Activated CD4-positive, CD25-positive, alpha-beta regulatory T cell treated with anti-CD3 and anti-CD28 coated beads, Interleukin-2, amount 50 U/mL, for 24 hours (primary cell): Measurements from ENCODE around the gene HOOK2.

Experiments
- ATAC-seq, 2 donors: fragments of 150-1000 bp; cut with Tn5 transposase; one replicate each; pipeline ENCODE4 v1.10.0; 2021; ENCODE audit warnings: mild to moderate bottlenecking in 1 of 2, moderate library complexity in 1 of 2

Gene HOOK2

DNA sequence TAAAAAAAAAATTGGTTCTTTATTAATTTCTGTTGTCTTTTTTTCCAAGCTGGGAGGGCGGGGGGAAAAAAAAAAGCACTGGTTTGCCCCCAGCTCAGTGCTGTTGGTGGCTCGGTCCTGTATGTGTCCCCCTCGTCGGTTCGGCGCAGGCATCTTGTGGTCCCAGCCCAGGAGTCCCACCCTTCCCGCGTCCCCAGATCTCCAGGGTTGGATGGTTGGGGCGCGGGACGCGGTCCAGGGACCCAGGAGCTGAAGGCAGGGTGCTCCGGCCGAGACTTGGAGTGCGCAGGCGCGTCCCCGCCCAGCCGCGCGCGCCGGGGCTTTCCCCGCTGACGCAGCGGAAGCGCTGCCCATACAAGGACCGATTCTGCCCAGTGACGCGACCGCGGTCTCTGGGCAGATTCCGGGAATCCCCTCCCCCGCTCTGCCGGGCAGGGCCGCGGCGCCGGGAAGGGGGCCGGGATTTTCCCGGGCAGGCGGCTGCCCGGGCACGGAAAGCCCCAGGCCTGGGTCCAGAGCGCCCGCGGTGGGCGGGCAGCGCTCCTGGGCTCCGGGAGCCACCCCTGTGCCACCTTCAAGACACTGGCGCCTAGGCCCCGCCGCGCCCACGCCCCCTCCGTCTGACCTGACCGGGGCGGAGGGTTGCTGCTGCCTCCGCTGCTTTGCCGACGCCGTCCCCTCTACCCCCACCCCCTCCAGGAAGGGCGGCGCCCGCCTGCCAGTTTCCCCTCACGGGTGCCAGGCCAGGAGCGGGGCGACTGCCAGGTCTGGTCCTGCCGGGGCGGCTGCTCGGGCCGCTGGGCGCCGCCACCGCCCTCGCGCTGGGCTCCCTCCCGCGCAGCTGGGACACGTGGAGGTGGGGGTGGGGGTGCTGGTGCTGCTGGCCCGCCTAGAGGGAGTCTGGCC lies 18.2 kb upstream of the HOOK2 start:
- ATAC-seq = peak; percentile 46 to 52

DNA sequence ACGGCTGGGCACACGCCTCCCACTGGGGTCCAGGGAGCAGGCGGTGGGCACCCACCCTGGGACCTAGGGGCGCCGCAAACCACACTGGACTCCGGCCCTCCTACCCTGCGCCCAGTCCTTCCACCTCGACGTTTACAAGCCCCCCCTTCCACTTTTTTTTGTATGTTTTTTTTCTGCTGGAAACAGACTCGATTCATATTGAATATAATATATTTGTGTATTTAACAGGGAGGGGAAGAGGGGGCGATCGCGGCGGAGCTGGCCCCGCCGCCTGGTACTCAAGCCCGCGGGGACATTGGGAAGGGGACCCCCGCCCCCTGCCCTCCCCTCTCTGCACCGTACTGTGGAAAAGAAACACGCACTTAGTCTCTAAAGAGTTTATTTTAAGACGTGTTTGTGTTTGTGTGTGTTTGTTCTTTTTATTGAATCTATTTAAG lies 17.5 kb upstream of the HOOK2 start:
- ATAC-seq = no peak

DNA sequence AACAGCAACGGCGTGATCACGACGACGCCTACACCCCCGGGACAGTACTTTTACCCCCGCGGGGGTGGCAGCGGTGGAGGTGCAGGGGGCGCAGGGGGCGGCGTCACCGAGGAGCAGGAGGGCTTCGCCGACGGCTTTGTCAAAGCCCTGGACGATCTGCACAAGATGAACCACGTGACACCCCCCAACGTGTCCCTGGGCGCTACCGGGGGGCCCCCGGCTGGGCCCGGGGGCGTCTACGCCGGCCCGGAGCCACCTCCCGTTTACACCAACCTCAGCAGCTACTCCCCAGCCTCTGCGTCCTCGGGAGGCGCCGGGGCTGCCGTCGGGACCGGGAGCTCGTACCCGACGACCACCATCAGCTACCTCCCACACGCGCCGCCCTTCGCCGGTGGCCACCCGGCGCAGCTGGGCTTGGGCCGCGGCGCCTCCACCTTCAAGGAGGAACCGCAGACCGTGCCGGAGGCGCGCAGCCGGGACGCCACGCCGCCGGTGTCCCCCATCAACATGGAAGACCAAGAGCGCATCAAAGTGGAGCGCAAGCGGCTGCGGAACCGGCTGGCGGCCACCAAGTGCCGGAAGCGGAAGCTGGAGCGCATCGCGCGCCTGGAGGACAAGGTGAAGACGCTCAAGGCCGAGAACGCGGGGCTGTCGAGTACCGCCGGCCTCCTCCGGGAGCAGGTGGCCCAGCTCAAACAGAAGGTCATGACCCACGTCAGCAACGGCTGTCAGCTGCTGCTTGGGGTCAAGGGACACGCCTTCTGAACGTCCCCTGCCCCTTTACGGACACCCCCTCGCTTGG lies 16.9 kb upstream of the HOOK2 start:
- no peak for ATAC-seq

DNA sequence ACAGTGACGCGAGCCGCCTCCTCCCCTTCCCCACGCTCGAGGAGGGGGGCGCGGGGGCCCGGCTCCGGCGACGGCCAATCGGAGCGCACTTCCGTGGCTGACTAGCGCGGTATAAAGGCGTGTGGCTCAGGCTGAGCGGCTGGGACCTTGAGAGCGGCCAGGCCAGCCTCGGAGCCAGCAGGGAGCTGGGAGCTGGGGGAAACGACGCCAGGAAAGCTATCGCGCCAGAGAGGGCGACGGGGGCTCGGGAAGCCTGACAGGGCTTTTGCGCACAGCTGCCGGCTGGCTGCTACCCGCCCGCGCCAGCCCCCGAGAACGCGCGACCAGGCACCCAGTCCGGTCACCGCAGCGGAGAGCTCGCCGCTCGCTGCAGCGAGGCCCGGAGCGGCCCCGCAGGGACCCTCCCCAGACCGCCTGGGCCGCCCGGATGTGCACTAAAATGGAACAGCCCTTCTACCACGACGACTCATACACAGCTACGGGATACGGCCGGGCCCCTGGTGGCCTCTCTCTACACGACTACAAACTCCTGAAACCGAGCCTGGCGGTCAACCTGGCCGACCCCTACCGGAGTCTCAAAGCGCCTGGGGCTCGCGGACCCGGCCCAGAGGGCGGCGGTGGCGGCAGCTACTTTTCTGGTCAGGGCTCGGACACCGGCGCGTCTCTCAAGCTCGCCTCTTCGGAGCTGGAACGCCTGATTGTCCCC lies 16.1 kb upstream of the HOOK2 start, which contains the start of gene JUNB:
Gene JUNB, plus strand, starts transcription at position 142 of the 706 bp plus-strand sequence. Its CDS starts 286 bp downstream, at position 428.
- peak; percentile 46 to 47 for ATAC-seq

DNA sequence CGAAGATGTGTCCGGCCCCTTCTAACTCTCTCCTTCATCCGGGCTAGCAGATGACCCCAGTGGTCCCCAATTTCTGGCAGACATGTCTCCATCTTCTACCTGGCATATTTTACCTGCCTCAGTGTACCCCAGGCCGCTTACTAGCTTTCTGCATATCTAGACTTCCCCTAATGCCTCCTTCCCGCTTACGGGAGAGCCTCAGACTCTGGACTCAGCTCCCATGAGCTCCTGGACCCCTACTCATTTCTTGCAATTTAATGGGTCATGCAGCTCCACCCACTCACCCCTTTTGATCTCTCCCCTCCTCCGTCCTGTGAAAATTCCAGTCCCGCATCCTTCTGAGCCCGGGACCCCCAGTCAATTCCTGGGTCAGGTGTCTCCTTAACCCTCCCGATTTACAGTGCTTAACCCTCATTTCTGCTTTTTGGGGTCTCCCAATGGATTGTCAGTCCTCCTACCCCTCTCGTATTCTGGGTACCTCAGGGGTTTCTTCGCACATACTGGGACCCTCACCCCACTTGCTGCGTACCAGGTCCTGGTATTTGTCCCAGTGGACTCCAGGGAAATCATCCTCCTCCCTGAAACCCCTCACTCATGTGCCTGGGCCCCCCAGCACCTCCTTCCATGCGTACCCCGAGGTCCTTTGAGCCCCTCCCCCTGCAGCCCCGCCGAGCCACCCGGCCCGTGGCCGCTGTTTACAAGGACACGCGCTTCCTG lies 15.4 kb upstream of the HOOK2 start:
- ATAC-seq = no peak

DNA sequence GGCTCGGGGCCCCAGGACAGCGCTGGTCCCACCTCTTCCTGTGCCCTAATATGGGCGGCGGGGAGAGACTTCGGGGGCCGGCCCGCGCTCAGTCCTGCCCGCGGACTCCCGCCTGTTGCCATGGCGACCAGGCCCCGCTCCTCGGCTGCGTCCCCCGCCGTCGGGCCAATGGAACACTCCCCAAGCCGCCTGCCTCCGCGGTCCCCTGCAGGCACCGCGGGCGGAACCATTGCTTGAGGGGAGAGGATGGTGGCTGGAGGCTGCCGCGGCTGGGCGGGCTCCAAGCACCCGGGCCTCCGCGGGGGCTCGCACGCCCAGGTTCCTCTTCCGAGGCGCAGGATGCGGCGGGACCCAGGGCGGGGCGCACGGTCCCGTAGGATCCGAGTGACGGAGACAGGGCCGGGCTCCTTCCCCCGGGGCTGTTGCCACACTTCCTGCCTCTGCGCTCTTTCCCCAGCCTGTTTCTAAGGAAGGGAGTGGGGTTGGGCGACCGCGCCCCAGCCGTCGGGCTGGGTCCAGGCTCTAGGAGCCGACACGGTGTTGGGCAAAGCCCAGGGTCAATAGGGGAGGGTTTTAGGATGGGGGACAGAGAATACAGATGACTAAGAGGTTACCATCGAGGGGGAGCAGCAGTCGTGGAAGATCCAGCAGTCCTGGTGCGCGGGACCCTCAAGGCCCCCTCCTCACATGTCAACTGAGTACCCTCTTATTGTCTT lies 14.7 kb upstream of the HOOK2 start:
- ATAC-seq = peak; percentile 44 to 46

DNA sequence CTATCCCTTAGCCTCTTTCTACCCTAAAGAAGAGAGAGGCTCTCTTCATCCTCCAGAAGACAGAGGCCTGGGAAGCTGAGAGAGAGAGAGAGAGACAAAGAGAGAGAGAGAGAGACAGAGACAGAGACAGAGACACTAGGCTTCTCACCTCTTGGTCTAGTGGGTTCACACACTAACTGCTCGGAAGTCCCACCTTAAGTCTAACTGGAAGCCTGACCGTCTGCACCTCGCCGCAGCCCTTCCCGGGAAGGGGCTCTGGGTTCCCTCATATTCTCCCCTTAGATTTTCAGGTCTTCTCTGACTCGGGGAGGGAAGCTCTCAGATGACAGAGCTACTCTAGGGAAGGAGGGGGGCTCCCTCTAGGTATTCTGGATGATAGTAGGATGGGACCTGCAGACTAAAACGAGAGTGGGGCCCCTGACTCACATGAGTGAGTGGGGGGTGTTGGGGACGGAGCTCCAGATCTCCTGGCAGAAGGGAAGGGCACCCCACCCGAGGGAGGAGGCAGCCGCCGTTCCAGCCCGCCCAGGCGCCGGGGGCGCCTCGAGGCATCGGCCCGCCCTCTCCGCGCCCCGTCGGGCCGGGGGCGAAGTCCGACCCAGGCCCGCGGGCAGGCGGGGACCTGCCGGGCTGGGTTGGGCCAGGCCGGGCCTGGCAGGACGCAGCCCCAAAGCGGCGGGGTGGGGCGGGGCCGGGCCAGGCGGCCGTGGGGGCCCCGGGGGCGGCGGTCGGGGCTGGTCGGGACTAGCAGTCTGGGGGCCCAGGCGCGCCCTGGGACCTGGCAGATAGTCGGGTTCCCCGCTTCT lies 13.9 kb upstream of the HOOK2 start:
- ATAC-seq = no peak

DNA sequence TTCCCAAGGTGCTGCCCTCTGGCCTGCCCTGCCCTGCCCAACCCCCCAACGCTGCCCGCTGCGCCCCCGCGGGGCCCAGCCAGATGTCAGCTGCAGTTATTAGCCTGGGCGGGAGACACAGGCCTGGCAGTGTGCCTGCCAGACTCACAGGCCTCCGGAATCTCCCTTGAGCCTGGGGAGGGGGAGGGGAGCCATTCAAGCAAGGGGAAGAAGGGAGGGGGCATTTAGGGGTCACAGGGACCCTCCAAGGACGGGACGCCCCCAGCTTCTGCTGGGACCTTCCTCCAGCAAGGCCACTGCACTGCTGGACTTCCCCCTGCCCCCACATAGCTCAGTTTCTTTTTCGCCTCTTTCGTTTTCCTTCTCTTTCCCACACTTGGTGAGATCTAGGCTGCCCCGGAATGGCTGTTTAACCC lies 13.3 kb upstream of the HOOK2 start:
- ATAC-seq = no peak

DNA sequence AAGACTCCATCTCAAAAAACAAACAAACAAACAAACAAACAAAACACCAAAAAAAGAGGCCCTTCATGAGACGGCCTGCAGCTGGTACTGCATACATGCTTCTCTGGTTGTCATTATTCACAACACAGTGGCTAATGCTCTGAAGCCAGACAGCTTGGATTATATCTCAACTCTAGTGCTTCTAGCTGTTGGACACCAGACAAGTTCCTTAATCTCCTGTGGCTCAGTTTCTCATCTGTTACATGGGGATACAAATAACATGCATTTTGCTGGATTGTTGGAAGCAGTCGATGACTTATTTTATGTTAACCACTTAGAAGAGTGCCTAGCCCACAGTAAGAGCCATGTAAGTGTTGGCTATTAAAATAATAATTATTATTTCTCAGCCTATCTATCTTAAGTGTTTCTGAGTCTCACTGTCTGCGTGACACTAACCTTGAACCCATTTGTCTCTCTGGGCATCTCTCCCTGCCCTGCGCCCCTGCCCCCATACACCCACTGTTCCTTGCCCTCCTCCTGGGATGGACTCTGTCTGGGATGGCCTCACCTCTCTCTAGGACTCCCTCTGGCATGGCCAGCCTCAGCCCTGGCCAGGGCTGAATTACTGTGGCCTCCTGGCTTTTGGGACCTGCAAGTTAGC lies 12.8 kb upstream of the HOOK2 start:
- no peak for ATAC-seq

DNA sequence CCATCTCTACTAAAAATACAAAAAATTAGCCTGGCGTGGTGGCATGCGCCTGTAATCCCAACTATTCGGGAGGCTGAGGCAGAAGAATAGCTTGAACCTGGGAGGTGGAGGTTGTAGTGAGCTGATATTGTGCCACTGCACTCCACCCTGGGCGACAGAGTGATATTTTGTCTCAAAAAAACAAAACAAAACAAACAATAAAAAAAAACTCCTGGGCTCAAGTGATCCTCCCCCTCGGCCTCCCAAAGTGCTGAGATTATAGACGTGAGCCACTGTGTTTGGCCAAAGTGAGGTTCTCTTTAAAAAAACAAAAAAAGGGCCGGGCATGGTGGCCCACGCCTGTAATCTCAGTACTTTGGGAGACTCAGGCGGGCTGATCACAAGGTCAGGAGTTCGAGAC lies 12.1 kb upstream of the HOOK2 start:
- ATAC-seq = no peak

DNA sequence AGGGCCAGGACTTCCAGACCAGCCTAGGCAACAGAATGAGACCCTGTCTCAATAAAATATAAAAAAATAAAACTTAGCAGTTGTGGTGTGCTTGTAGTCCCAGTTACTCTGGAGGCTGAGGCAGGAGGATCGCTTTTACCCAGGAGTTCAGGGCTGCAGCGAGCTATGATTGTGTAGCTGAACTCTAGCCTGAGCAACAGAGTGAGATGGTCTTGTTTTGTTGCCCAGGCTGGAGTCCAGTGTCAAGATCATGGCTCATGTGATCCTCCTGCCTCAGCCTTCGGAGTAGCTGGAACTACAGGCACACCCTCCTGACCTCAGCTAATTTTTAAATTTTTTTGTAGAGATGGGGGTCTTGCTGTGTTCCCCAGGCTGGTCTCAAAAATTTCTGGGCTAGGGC lies 11.6 kb upstream of the HOOK2 start:
- ATAC-seq = no peak

DNA sequence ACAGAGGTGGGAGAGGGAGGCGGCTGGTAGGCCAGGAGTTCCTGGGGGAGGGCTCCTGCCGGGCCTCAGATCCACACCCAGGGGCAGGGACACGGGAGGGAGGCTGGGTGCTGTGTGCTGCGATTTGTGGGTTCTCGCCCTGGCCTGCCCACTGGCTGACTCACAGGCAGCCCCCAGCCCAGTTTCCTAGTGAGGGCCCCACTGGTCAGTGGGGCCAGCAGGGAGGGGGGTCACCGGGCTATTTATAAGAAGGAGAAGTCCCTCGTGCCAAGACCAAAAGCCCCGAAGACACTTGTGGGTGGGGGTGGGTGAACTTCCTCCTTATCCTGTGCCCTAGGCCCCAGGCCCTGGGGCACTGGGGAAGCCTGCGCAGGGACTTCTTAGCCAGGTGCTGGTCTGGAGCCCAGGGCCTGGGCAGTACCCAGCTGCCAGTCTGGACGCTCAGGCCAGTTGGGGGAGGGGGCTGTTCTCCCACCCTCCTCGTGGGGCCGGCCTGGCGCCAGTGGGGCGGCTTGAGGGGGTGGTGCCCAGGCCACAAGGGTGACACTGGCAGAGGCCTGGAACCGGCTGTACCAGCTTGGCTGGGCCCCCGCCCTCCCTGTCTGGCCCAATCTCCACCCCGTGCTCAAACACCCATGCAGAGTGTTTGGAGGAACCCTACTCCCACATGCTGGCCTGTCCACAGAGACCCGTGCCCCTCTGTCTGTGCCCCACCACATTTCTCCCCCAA lies 11.0 kb upstream of the HOOK2 start:
- no peak for ATAC-seq

DNA sequence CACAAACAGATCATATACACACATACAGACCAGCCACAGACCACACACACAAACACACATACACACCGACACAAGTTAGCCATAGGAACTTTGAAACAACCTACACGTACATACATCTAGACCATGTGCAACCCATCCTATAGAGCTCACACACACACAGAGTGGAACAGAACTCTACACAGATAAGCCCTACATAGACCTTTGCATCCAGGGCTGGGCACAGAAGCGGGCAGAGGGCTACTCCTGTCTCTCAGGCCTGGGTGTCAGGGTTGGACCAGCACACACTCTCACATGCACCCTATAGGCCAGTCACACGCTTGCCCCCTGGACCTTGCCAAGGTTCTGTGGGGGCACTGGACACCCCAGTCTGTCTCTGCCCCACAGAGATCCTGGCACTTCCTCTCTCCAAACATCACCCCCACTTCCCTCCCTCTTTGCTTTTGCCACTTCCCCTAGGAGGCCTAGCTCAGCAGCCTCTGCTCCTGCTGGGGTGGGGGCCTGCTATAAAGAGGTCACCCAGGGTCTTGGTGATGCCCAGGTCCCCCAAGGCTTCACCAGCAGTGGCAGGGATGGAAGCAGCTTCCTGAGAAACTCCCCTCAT lies 10.2 kb upstream of the HOOK2 start:
- ATAC-seq = no peak

DNA sequence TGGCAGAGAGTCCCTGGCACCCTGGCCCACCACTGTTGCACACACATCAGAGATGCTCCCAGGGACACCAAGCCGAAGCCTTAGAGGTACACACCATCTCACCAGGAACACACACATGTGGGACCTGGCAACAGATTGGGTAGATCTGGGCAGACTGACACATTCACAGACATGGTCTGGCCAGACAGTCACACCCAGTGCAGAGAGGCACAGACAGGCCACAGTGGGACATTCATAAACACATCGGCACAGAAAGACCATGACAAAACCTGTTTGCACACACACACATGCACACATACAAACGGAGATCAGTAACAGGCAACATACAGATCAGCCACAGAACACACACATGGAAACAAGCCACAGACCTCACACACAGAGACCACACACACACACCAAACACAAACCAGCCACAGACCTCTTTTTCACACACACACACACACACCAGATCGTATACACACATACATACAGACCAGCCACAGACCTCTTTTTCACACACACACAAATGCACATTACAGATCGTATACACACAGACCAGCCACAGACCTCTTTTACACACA lies 9.6 kb upstream of the HOOK2 start:
- ATAC-seq = no peak

DNA sequence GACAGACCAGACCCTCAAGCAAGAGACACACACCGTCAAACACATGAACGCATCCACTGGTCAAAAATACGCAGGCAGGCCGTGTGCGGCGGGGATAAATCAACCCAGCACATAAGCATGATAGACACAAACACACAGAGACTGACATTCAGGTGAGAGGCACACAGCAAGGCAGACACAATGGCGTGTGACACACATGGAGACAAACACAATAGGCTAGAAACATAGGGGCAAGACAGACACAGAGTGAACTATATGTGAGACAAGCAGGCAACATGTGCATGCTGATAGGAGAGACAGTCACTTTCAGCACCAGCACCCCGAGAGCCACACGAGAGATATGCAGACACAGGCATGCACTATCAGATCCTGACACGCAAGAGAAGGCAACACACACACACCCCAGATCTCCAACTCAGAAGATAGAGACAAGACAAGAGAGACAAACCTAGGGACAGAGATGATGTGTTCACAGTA lies 9.1 kb upstream of the HOOK2 start:
- ATAC-seq = peak in 1 of 2 donors; percentile 11

DNA sequence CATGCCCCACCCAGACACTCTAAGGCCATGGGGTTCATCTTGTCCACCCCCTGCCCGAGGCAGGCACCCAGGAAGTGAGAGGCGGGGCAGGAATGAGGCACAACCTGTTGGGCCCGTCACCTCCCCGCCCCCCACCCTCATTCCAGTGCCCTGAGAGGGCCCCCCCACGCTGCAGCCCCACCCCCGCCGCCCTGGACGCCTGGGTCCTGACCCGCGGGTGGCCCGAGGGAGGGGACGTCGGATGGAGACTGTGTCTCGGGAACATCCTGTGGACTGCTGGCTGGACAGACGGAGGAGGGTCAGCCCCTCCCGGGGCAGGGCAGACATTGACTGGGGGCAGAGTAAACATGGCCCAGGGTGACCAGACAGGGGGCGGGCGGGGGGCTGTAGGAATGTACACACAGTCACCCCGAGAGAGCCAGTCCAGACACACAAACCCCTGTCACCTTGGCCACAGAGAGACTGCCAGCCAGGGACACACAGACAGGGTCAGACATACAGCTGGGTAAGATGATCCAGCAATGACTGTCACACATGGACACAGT lies 8.6 kb upstream of the HOOK2 start:
- ATAC-seq = no peak

DNA sequence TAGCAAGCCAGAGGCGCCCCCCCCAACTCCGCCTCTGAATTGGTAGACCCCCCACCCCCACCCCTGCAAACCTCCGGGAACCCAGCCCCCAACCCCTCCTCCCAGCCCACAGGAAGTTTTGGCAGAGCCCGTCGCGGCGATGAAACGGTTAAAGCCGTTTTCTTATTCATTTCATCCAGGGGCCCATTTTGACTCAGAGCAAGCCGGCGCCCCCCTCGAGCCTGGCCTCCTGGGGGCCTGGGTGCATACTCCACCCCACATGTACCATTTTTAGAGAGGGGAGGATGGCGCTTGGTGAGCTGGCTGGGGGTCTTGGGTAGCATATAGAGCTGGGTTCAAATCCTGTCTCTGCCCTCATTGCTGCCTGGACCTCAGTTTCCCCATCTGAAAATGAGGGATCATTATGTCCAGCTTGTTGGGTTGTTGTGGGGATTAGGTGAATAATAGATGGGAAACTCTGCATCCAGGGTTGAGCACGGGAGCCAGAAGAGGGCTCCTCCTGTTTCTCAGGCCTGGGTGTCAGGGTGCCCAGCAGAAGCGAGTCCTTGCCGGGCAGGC lies 8.0 kb upstream of the HOOK2 start:
- peak; percentile 11 to 28 for ATAC-seq
